ENCODE results near the gene TTC7B. TPM values are rescaled to one million over a fixed set of nuclear protein-coding genes. Genes with fewer than 3 reads are reported as not detected.

Gene TTC7B
- polyA plus RNA-seq, 1 donor from 2014 or later, result 19.9 TPM

DNA sequence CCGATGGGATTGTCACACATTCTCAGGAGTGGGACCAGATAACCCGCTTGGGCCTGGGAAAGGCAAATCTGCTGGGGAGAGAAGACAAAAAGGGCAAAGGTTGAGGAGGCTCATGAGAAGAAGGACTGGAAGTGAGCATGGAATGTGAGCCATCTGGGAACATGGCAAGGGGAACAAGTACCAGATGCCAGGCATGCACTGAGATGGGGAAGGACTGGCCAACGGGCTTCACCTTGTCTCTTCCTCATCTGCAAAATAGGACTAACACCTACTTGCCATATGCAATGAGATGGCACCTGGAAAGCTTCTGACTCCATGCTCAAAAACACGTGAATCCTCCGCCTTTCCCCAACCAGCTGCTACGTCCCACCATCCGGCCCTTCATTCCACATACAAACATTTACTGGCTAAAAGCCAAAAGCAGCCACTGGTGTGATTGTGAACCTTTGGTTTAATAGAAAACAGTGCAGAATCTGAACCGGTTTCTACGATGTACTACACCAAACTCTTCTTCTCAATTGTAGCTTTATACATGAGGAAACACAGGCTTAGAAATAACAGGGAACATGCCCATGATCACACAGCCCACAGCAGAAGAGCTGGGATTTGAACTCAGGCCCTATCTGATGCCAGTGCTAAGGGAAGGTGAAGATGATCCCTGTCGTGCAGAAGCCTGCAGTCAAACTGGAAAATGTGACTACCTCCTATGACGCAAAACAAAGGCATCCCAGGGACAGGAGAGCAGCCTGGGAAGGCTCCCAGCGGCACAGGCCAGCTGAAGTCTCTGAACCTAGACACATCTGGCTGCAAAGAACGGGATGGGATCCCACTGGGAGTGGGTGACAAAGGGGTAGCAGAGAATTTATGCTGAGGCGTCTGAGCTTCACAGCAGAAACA lies 112.1 kb downstream of the TTC7B start:
- Histone ChIP-seq H3K4me3 (ENCODE audit: low read length) (no peak overlapping the region), H2AFZ (ENCODE audit: low read depth, low read length) (no peak overlapping the region), H4K20me1 (ENCODE audit: insufficient read depth) (no peaks in the 10 kb centered on the region), H3K79me2 (replicated peaks; ENCODE audit: insufficient read depth, low read length) (no peaks in the 10 kb centered on the region), H3F3A (ENCODE audit: insufficient read depth, low read length, poor library complexity, severe bottlenecking) (no peaks in the 10 kb centered on the region), H3K9ac (ENCODE audit: low read length) (no peak overlapping the region), H3K27ac (ENCODE audit: low read length) (no peak overlapping the region), H3K36me3 (ENCODE audit: insufficient read depth, low read length) (no peaks in the 10 kb centered on the region), H3K9me2 (ENCODE audit: insufficient read depth, low read length) (no peaks in the 10 kb centered on the region), H3K27me3 (ENCODE audit: insufficient read depth, low read depth, low read length) (no peaks in the 10 kb centered on the region), H3K4me2 (ENCODE audit: low read length) (no peak overlapping the region), H3K9me3 (ENCODE audit: low read length) (no peaks in the 10 kb centered on the region)
- TF ChIP-seq, protein P1, sequence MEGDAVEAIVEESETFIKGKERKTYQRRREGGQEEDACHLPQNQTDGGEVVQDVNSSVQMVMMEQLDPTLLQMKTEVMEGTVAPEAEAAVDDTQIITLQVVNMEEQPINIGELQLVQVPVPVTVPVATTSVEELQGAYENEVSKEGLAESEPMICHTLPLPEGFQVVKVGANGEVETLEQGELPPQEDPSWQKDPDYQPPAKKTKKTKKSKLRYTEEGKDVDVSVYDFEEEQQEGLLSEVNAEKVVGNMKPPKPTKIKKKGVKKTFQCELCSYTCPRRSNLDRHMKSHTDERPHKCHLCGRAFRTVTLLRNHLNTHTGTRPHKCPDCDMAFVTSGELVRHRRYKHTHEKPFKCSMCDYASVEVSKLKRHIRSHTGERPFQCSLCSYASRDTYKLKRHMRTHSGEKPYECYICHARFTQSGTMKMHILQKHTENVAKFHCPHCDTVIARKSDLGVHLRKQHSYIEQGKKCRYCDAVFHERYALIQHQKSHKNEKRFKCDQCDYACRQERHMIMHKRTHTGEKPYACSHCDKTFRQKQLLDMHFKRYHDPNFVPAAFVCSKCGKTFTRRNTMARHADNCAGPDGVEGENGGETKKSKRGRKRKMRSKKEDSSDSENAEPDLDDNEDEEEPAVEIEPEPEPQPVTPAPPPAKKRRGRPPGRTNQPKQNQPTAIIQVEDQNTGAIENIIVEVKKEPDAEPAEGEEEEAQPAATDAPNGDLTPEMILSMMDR (IDR thresholded peaks at IDR 0.05; ENCODE audit: poor library complexity, severe bottlenecking), result no peak
- TF ChIP-seq POLR2AphosphoS5 (IDR thresholded peaks at IDR 0.05) (no peak), EP300 (conservative IDR thresholded peaks at IDR 0.05; ENCODE audit: poor library complexity, severe bottlenecking) (no peak), RAD21 (conservative IDR thresholded peaks at IDR 0.05) (no peak), EZH2 (IDR thresholded peaks at IDR 0.05; ENCODE audit: borderline replicate concordance, insufficient read depth, low read length, poor library complexity, severe bottlenecking) (no peak), TAF1 (IDR thresholded peaks at IDR 0.05; ENCODE audit: low read depth) (no peak), MXI1 (conservative IDR thresholded peaks at IDR 0.05; ENCODE audit: poor library complexity, severe bottlenecking) (no peak)
- TF ChIP-seq, protein P2, sequence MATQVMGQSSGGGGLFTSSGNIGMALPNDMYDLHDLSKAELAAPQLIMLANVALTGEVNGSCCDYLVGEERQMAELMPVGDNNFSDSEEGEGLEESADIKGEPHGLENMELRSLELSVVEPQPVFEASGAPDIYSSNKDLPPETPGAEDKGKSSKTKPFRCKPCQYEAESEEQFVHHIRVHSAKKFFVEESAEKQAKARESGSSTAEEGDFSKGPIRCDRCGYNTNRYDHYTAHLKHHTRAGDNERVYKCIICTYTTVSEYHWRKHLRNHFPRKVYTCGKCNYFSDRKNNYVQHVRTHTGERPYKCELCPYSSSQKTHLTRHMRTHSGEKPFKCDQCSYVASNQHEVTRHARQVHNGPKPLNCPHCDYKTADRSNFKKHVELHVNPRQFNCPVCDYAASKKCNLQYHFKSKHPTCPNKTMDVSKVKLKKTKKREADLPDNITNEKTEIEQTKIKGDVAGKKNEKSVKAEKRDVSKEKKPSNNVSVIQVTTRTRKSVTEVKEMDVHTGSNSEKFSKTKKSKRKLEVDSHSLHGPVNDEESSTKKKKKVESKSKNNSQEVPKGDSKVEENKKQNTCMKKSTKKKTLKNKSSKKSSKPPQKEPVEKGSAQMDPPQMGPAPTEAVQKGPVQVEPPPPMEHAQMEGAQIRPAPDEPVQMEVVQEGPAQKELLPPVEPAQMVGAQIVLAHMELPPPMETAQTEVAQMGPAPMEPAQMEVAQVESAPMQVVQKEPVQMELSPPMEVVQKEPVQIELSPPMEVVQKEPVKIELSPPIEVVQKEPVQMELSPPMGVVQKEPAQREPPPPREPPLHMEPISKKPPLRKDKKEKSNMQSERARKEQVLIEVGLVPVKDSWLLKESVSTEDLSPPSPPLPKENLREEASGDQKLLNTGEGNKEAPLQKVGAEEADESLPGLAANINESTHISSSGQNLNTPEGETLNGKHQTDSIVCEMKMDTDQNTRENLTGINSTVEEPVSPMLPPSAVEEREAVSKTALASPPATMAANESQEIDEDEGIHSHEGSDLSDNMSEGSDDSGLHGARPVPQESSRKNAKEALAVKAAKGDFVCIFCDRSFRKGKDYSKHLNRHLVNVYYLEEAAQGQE (IDR thresholded peaks at IDR 0.05; ENCODE audit: borderline replicate concordance), result no peak

DNA sequence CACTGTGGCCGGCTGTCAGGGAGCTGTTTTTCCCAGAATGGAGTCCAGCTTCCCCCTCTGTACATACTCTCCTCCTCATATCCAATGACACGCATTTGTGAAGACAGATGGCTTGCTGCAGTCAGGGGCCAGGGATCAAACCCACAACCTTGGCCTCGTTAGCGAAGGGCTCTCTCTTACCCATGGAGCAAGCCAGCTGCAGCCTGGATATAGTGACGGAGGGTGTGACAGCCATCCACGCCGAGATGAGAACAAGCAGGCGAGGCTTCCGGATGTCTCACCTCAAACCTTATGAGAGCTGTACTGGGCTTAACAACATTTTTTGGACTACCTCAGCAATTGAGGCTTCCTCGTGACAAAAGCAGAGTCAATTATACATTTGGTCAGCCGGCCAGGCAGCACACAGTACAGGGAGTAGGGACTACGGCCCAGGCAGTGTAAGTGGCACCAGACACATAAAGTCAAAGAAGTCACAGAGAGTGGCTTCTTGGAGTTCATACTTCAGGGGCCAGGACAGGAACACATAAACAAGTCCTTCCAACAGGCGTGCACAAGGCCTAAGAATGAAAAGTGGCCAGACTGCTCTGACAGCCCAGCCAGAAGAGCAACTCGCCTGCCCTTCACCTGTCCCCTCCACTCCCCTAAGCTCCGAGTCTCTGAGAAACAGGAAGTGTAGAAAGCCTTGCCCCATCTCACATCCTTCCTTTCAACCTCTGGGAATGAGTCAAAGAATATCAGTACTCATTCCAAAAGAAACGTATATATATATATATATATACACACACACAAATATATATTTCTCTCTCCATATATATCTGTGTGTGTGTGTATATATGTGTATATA lies 115.1 kb downstream of the TTC7B start:
- H3K27ac ChIP-seq (ENCODE audit: low read length), result no peak overlapping the region
- H4K20me1 ChIP-seq (ENCODE audit: insufficient read depth), result no peaks in the 10 kb centered on the region

More for the DNA sequence above, 115.1 kb downstream of the TTC7B start:
- H2AFZ ChIP-seq (ENCODE audit: low read depth, low read length), result no peak overlapping the region
- no peaks in the 10 kb centered on the region for H3K9me3 ChIP-seq (ENCODE audit: low read length)
- no peaks in the 10 kb centered on the region for H3K36me3 ChIP-seq (ENCODE audit: insufficient read depth, low read length)
- H3F3A ChIP-seq (ENCODE audit: insufficient read depth, low read length, poor library complexity, severe bottlenecking), result no peaks in the 10 kb centered on the region
- no peaks in the 10 kb centered on the region for H3K79me2 ChIP-seq (replicated peaks; ENCODE audit: insufficient read depth, low read length)
- no peak overlapping the region for H3K4me2 ChIP-seq (ENCODE audit: low read length)
- no peak overlapping the region for H3K9ac ChIP-seq (ENCODE audit: low read length)
- TF ChIP-seq SMC3 (conservative IDR thresholded peaks at IDR 0.05; ENCODE audit: poor library complexity) (no peak), EP300 (conservative IDR thresholded peaks at IDR 0.05; ENCODE audit: poor library complexity, severe bottlenecking) (no peak), MXI1 (conservative IDR thresholded peaks at IDR 0.05; ENCODE audit: poor library complexity, severe bottlenecking) (no peak), TAF1 (IDR thresholded peaks at IDR 0.05; ENCODE audit: low read depth) (no peak), EZH2 (IDR thresholded peaks at IDR 0.05; ENCODE audit: borderline replicate concordance, insufficient read depth, low read length, poor library complexity, severe bottlenecking) (no peak), POLR2AphosphoS5 (IDR thresholded peaks at IDR 0.05) (no peak), RAD21 (conservative IDR thresholded peaks at IDR 0.05) (no peak)
- TF ChIP-seq, protein P2 (IDR thresholded peaks at IDR 0.05; ENCODE audit: borderline replicate concordance), result no peak
- TF ChIP-seq, protein P1 (IDR thresholded peaks at IDR 0.05; ENCODE audit: poor library complexity, severe bottlenecking), result no peak
- H3K9me2 ChIP-seq (ENCODE audit: insufficient read depth, low read length), result no peaks in the 10 kb centered on the region
- no peak overlapping the region for H3K4me3 ChIP-seq (ENCODE audit: low read length)
- no peaks in the 10 kb centered on the region for H3K27me3 ChIP-seq (ENCODE audit: insufficient read depth, low read depth, low read length)
